Tibial artery (tissue), 4 donors: ENCODE results near the gene NCOA3.

ENCODE experiments used
- DNase-seq, 2 donors: peaks; one replicate each; pipeline ENCODE4 v3.0.0-alpha.2; 2019
- H3K27ac ChIP-seq, 2 donors: fragments of 200-600 bp; sonication (generic) in 1 of 2; 1 replicate in 1 of 2; 2 replicates in 1 of 2; pipeline ENCODE4 v1.5.1; 2018 to 2019; ENCODE audit warnings: mild to moderate bottlenecking in 1 of 2
- H3K27me3 ChIP-seq, 2 donors: fragments of 200-600 bp; sonication (generic) in 1 of 2; one replicate each; pipeline versions ENCODE4 v1.5.1 to v1.6.0; 2016 to 2019
- H3K36me3 ChIP-seq, 3 donors: fragments of 200-600 bp; sonication (generic) in 2 of 3; one replicate each; pipeline ENCODE4 v1.5.1; 2016 to 2019; ENCODE audit warnings: mild to moderate bottlenecking in 2 of 3
- H3K4me1 ChIP-seq, 4 donors: fragments of 200-600 bp; sonication (generic) in 2 of 4; 1 replicate in 3 of 4; 2 replicates in 1 of 4; pipeline ENCODE4 v1.5.1; 2016 to 2019
- H3K4me3 ChIP-seq, 2 donors: fragments of 200-600 bp; sonication (generic) in 1 of 2; 1 replicate in 1 of 2; 2 replicates in 1 of 2; pipeline ENCODE4 v1.5.1; 2018 to 2019; ENCODE audit warnings: mild to moderate bottlenecking in 2 of 2
- H3K9me3 ChIP-seq, 3 donors: fragments of 200-600 bp; sonication (generic) in 1 of 3; one replicate each; pipeline ENCODE4 v1.5.1; 2016 to 2019
- intact Hi-C: fragments of 100-400 bp; cut with DNase I; formaldehyde crosslinking; loops from one replicate; pipeline ENCODE4 v1.15.0; 2023; ENCODE audit warnings: low total_unique reads
- TF ChIP-seq, protein P1 (sequence below), 2 experiments: fragments of 200-600 bp in 1 of 2; fragments of 450-650 bp in 1 of 2; IDR thresholded peaks; one replicate each; pipeline ENCODE4 v1.5.1; 2017 to 2019; ENCODE audit warnings: antibody characterized with exemption in 2 of 2, mild to moderate bottlenecking in 1 of 2, moderate library complexity in 1 of 2

NCOA3 gene

DNA sequence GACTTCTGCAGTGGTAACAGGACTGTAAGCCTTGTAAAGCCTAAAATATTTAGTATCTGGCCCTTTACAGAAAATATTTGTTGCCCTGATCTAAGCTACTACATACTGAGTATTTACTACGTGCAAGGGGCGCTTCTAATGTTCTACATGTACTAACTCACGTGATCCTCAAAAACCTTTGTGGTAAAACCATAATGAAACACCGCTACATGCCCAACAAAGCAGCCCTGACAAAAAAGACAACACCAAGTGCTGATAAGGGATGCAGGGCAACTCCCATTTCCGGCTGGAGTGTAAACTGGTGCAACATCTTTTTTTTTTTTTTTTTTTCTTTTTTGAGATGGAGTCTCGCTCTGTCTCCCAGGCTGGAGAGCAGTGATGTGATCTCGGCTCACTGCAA, 198.6 kb downstream of the NCOA3 start:
- no peak overlapping the region for H3K27ac ChIP-seq
- peaks cover 0 to 22% (median 21%) of the 10 kb centered on the region in 3 donors for H3K36me3 ChIP-seq
- H3K4me1 ChIP-seq: peaks cover 0 to 4% (median 3%) of the 10 kb centered on the region in 4 donors
- no peak for DNase-seq
- H3K4me3 ChIP-seq: no peak overlapping the region
- H3K9me3 ChIP-seq: no peaks in the 10 kb centered on the region
- no peaks in the 10 kb centered on the region for H3K27me3 ChIP-seq
- TF ChIP-seq, protein P1, sequence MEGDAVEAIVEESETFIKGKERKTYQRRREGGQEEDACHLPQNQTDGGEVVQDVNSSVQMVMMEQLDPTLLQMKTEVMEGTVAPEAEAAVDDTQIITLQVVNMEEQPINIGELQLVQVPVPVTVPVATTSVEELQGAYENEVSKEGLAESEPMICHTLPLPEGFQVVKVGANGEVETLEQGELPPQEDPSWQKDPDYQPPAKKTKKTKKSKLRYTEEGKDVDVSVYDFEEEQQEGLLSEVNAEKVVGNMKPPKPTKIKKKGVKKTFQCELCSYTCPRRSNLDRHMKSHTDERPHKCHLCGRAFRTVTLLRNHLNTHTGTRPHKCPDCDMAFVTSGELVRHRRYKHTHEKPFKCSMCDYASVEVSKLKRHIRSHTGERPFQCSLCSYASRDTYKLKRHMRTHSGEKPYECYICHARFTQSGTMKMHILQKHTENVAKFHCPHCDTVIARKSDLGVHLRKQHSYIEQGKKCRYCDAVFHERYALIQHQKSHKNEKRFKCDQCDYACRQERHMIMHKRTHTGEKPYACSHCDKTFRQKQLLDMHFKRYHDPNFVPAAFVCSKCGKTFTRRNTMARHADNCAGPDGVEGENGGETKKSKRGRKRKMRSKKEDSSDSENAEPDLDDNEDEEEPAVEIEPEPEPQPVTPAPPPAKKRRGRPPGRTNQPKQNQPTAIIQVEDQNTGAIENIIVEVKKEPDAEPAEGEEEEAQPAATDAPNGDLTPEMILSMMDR (IDR thresholded peaks at IDR 0.05): no peak
- intact Hi-C loops: no loop called here

DNA sequence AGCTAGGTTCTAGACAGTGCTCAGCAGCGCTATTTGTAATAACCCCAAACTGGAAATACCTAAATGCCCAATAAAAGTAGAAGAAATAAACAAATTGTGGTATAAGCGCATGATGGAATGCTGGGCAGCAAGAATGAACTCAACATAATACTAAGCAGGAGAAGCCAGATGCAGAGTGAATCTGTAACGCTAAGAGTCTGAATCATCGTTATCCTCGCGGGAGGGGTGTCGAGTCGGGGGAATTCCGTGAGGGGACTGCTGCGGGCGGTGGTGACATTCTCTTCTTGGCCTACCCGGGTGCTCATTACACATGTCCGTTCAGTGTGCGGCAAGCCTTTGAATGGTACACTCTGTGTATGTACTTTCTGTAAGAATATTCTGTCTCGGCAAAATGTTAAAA, 199.9 kb downstream of the NCOA3 start:
- peaks cover 0 to 22% (median 21%) of the 10 kb centered on the region in 3 donors for H3K36me3 ChIP-seq
- DNase-seq: no peak
- no peaks in the 10 kb centered on the region for H3K27me3 ChIP-seq
- H3K27ac ChIP-seq: no peak overlapping the region
- intact Hi-C loops: no loop called here
- H3K4me1 ChIP-seq: peaks cover 0 to 6% (median 4%) of the 10 kb centered on the region in 4 donors
- TF ChIP-seq, protein P1 (IDR thresholded peaks at IDR 0.05): no peak
- no peak overlapping the region for H3K4me3 ChIP-seq
- no peaks in the 10 kb centered on the region for H3K9me3 ChIP-seq

DNA sequence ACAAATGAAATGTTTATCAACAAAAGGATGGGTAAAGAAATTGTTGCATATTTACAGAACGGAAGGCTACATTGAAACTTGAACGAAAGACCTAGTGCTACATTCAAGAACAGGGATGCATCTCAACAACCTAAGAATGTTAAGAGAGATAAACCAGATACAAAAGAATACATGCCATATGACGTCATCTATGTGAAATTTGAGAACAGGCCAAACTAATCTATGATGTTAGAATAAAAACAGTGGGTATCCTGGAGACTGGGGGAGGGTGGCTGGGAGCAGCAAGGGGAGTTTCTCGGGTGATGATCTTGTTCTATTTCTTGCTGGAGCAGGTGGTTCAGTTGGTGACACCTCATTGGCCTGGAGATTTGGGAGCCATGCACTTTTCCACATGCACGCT, 202.1 kb downstream of the NCOA3 start:
- intact Hi-C loops: no loop called here
- H3K4me3 ChIP-seq: no peak overlapping the region
- no peaks in the 10 kb centered on the region for H3K27me3 ChIP-seq
- peaks cover 0 to 6% (median 4%) of the 10 kb centered on the region in 4 donors for H3K4me1 ChIP-seq
- no peak for DNase-seq
- H3K27ac ChIP-seq: no peak overlapping the region
- no peaks in the 10 kb centered on the region for H3K9me3 ChIP-seq
- peaks cover 0 to 22% (median 21%) of the 10 kb centered on the region in 3 donors for H3K36me3 ChIP-seq
- TF ChIP-seq, protein P1 (IDR thresholded peaks at IDR 0.05): no peak

DNA sequence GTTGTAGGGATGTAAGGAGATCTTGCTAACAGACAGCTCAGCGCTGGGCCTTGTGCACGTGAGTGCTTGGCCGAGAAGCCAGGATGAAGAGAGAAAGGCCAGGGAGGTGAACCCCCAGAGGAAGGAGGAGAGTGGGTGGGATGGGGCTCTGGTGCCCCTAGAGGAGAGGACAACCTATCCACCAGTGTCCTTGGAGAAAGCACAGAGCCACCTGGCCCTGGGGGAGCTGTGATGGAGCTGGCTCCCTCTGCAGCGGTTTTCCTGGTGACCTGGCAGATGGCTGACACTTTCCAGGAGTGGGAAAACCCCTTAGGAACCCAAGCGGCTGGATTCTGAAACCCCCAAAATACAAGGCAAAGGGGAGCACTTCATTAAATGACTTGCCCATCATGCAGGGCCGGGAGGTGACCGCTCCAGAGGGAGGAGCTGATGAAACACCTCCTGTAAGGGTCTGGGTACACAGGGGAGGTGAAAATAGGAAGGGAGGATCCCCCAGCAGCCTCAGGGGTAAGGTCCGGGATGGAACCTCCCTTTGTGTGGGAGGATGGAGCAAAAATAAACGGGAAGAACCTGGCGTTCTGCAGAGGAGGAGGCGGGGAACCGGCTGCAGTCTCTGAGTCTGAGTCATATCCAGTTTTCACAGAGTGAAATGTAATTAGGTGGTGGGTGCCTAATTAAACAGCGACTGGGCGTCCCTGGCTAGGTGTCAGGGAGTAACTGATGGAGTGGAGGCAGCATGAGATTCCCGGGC, 203.2 kb downstream of the NCOA3 start:
- Histone ChIP-seq H3K4me3 (no peak overlapping the region), H3K9me3 (no peaks in the 10 kb centered on the region), H3K27ac (no peak overlapping the region), H3K4me1 (peaks cover 0 to 6% (median 4%) of the 10 kb centered on the region in 4 donors), H3K27me3 (no peaks in the 10 kb centered on the region), H3K36me3 (peaks cover 0 to 16% (median 16%) of the 10 kb centered on the region in 3 donors)
- TF ChIP-seq, protein P1 (IDR thresholded peaks at IDR 0.05): no peak
- intact Hi-C loops: no loop called here
- no peak for DNase-seq

DNA sequence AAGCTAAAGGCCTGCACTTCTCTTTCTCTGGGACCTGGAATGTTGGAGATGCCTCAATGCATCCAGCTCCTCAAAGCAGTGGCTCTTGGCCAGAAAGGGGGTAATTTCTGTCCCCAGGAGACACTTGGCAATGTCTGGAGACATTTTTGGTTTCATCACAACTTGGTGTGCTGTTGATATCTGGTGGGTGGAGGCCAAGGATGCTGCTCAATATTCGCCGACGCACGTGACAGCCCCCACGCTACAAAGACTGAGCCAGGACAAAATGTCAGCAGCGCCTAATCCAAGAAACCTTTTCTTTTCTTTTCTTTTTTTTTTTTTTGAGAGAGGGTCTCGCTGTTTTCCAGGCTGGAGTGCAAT, 203.8 kb downstream of the NCOA3 start:
- no peak overlapping the region for H3K27ac ChIP-seq

More for the DNA sequence above, 203.8 kb downstream of the NCOA3 start:
- peaks cover 0 to 6% (median 4%) of the 10 kb centered on the region in 4 donors for H3K4me1 ChIP-seq
- no peak for DNase-seq
- no peaks in the 10 kb centered on the region for H3K27me3 ChIP-seq
- no peaks in the 10 kb centered on the region for H3K9me3 ChIP-seq
- intact Hi-C loops: no loop called here
- TF ChIP-seq, protein P1 (IDR thresholded peaks at IDR 0.05): no peak
- H3K4me3 ChIP-seq: no peak overlapping the region
- H3K36me3 ChIP-seq: peaks cover 0 to 16% (median 15%) of the 10 kb centered on the region in 3 donors
